Gastroesophageal sphincter (tissue), 3 donors: ENCODE results near the gene SLMAP.

Experiments used
- POLR2A ChIP-seq, 2 donors: fragments of 450-650 bp; IDR thresholded peaks; one replicate each; pipeline ENCODE4 v1.6.1; 2017; ENCODE audit warnings: antibody characterized with exemption in 2 of 2, mild to moderate bottlenecking in 2 of 2, moderate library complexity in 1 of 2
- POLR2AphosphoS5 ChIP-seq: sonication (generic); formaldehyde crosslinking; IDR thresholded peaks from one replicate; pipeline ENCODE4 v1.6.1; 2017; ENCODE audit warnings: antibody characterized with exemption
- TF ChIP-seq, protein P1 (sequence below), 4 experiments: fragments of 200-600 bp in 2 of 4; fragments of 450-650 bp in 2 of 4; sonication (generic) in 1 of 4; IDR thresholded peaks; one replicate each; pipeline ENCODE4 v1.5.1; 2017 to 2019; ENCODE audit warnings: antibody characterized with exemption in 4 of 4, mild to moderate bottlenecking in 2 of 4, moderate library complexity in 2 of 4

GRCh38 chr3:57851304-57851703, 95.2 kb downstream of the SLMAP start:
- no peak for TF ChIP-seq POLR2A (IDR thresholded peaks at IDR 0.05)
- TF ChIP-seq, protein P1, sequence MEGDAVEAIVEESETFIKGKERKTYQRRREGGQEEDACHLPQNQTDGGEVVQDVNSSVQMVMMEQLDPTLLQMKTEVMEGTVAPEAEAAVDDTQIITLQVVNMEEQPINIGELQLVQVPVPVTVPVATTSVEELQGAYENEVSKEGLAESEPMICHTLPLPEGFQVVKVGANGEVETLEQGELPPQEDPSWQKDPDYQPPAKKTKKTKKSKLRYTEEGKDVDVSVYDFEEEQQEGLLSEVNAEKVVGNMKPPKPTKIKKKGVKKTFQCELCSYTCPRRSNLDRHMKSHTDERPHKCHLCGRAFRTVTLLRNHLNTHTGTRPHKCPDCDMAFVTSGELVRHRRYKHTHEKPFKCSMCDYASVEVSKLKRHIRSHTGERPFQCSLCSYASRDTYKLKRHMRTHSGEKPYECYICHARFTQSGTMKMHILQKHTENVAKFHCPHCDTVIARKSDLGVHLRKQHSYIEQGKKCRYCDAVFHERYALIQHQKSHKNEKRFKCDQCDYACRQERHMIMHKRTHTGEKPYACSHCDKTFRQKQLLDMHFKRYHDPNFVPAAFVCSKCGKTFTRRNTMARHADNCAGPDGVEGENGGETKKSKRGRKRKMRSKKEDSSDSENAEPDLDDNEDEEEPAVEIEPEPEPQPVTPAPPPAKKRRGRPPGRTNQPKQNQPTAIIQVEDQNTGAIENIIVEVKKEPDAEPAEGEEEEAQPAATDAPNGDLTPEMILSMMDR (IDR thresholded peaks at IDR 0.05) = no peak
- no peak for TF ChIP-seq POLR2AphosphoS5
